ENCODE results near the gene CCL2. TPM values are rescaled to one million over a fixed set of nuclear protein-coding genes. Genes with fewer than 3 reads are reported as not detected.

CCL2 gene
- total and polyA plus RNA-seq, 2 of the 8 experiments (the other 6 are each of a cell fraction or from before 2014, with no cell fraction given): 3.0 to 3.7 TPM

- TF ChIP-seq E2F6 (IDR thresholded peaks at IDR 0.05) (no peak), KDM5A (IDR thresholded peaks at IDR 0.05; ENCODE audit: low read length) (no peak), JUN (IDR thresholded peaks at IDR 0.05; ENCODE audit: low read depth, low read length) (no peak)
Observed at GRCh38 chr17:34225046-34225445, 30.0 kb upstream of the CCL2 start (continued).
